Left hindlimb (tissue), 1 donor: ENCODE data around the gene LIPK.
"Not testable (repeated sequence)": the region's sequence is repeated elsewhere in the genome, so short reads cannot be mapped to it uniquely, and the experiment has no call there.

Experiments used
- DNase-seq: peaks from one replicate; pipeline ENCODE4 v3.0.0-alpha.2; 2018

Gene LIPK

GRCh38 chr10:88725798-88726197 is 19.7 kb downstream of the LIPK start:
- no peak for DNase-seq

GRCh38 chr10:88728107-88728763 is 22.2 kb downstream of the LIPK start:
- no peak for DNase-seq

- no peak for DNase-seq
These were observed 24.8 kb downstream of the LIPK start for GRCh38 chr10:88730864-88731263.

- DNase-seq: no peak
These were observed 25.2 kb downstream of the LIPK start for GRCh38 chr10:88731296-88731695.

- DNase-seq: no peak
These were observed 27.2 kb downstream of the LIPK start for GRCh38 chr10:88733215-88733614.

GRCh38 chr10:88735661-88736060 is 29.6 kb downstream of the LIPK start:
- no peak for DNase-seq

- not testable (repeated sequence) for DNase-seq
These were observed 35.9 kb downstream of the LIPK start for GRCh38 chr10:88741921-88742320.

GRCh38 chr10:88742448-88742847 is 36.4 kb downstream of the LIPK start:
- DNase-seq: no peak

GRCh38 chr10:88744002-88744401 is 38.0 kb downstream of the LIPK start:
- DNase-seq: no peak

GRCh38 chr10:88745633-88746032 is 39.6 kb downstream of the LIPK start:
- no peak for DNase-seq

GRCh38 chr10:88754287-88754686 is 48.2 kb downstream of the LIPK start:
- no peak for DNase-seq

- DNase-seq: no peak
These were observed 49.7 kb downstream of the LIPK start for GRCh38 chr10:88755753-88756152.

- DNase-seq: no peak
These were observed 50.6 kb downstream of the LIPK start for GRCh38 chr10:88756660-88757059.

GRCh38 chr10:88759366-88760101 is 53.5 kb downstream of the LIPK start, which contains the start of gene LIPN:
TSS of gene LIPN (plus strand) at chr10:88760020. CDS start at chr10:88761406, 1,386 bp downstream.
- DNase-seq: no peak

GRCh38 chr10:88762906-88763305 is 56.9 kb downstream of the LIPK start:
- DNase-seq: no peak

GRCh38 chr10:88763441-88763840 is 57.4 kb downstream of the LIPK start:
- DNase-seq: no peak

- no peak for DNase-seq
These were observed 58.1 kb downstream of the LIPK start for GRCh38 chr10:88764110-88764509.

GRCh38 chr10:88765816-88766215 is 59.8 kb downstream of the LIPK start:
- DNase-seq: no peak

GRCh38 chr10:88769384-88769783 is 63.3 kb downstream of the LIPK start:
- DNase-seq: no peak

- no peak for DNase-seq
These were observed 75.2 kb downstream of the LIPK start for GRCh38 chr10:88781206-88781605.

GRCh38 chr10:88782222-88782621 is 76.2 kb downstream of the LIPK start:
- no peak for DNase-seq

- DNase-seq: no peak
These were observed 77.7 kb downstream of the LIPK start for GRCh38 chr10:88783724-88784123.

- DNase-seq: no peak
These were observed 80.2 kb downstream of the LIPK start for GRCh38 chr10:88786032-88786770.

- no peak for DNase-seq
These were observed 81.4 kb downstream of the LIPK start for GRCh38 chr10:88787463-88787862.
